HG03159 (cell line): ENCODE data around the gene RENBP.

Source experiments
- ATAC-seq: cut with Tn5 transposase; IDR thresholded peaks from one replicate; pipeline ENCODE4 v1.9.1; 2021; ENCODE audit warnings: mild to moderate bottlenecking, moderate library complexity; ENCODE audit not compliant: unreplicated experiment

Gene RENBP

GRCh38 chrX:153921511-153922446 lies 22.7 kb downstream of the RENBP start:
- ATAC-seq: no peak

GRCh38 chrX:153921070-153921469 lies 23.4 kb downstream of the RENBP start:
- ATAC-seq: no peak

GRCh38 chrX:153920546-153920945 lies 23.9 kb downstream of the RENBP start:
- ATAC-seq: no peak

- ATAC-seq: no peak
These were observed 25.2 kb downstream of the RENBP start for GRCh38 chrX:153919281-153919680.

- no peak for ATAC-seq
These were observed 26.6 kb downstream of the RENBP start for GRCh38 chrX:153917869-153918268.

GRCh38 chrX:153913701-153914100 lies 30.7 kb downstream of the RENBP start:
- no peak for ATAC-seq

GRCh38 chrX:153913211-153913610 lies 31.2 kb downstream of the RENBP start:
- no peak for ATAC-seq

- ATAC-seq: no peak
These were observed 32.6 kb downstream of the RENBP start for GRCh38 chrX:153911798-153912197.

GRCh38 chrX:153910446-153910845 lies 34.0 kb downstream of the RENBP start:
- no peak for ATAC-seq

GRCh38 chrX:153909980-153910360 lies 34.5 kb downstream of the RENBP start:
- no peak for ATAC-seq

- no peak for ATAC-seq
These were observed 35.1 kb downstream of the RENBP start for GRCh38 chrX:153909024-153909979.

- no peak for ATAC-seq
These were observed 36.1 kb downstream of the RENBP start for GRCh38 chrX:153908219-153908860.

GRCh38 chrX:153907456-153907855 lies 37.0 kb downstream of the RENBP start:
- ATAC-seq: no peak

- ATAC-seq: no peak
These were observed 38.1 kb downstream of the RENBP start for GRCh38 chrX:153906126-153906917.

- ATAC-seq: no peak
These were observed 38.9 kb downstream of the RENBP start for GRCh38 chrX:153905481-153906095.

- ATAC-seq: no peak
These were observed 40.2 kb downstream of the RENBP start, which contains the start of gene AVPR2 for GRCh38 chrX:153903991-153904957. Gene AVPR2 (plus strand): TSS chrX:153904673. CDS start chrX:153905146, 473 bp downstream.

- no peak for ATAC-seq
These were observed 41.0 kb downstream of the RENBP start for GRCh38 chrX:153903238-153903980.

GRCh38 chrX:153902385-153902784 lies 42.1 kb downstream of the RENBP start:
- no peak for ATAC-seq
